Ishikawa (cell line): ENCODE results near the gene PCDH9.

Experiments used
- CEBPB ChIP-seq: IDR thresholded peaks from 2 replicates; pipeline ENCODE4 v1.6.1; 2012
- CREB1 ChIP-seq: IDR thresholded peaks from 2 replicates; pipeline ENCODE4 v1.6.1; 2012; ENCODE audit warnings: low read depth
- EGR1 ChIP-seq: IDR thresholded peaks from 2 replicates; pipeline ENCODE4 v1.6.1; 2012
- EP300 ChIP-seq: IDR thresholded peaks from 2 replicates; pipeline ENCODE4 v1.6.1; 2012; ENCODE audit warnings: borderline replicate concordance
- FOXM1 ChIP-seq: IDR thresholded peaks from 2 replicates; pipeline ENCODE4 v1.6.1; 2012; ENCODE audit warnings: low read depth, borderline replicate concordance
- NFIC ChIP-seq: IDR thresholded peaks from 2 replicates; pipeline ENCODE4 v1.6.1; 2012
- RAD21 ChIP-seq: IDR thresholded peaks from 2 replicates; pipeline ENCODE4 v1.6.1; 2012; ENCODE audit warnings: low read depth
- TAF1 ChIP-seq: IDR thresholded peaks from 2 replicates; pipeline ENCODE4 v1.6.1; 2012; ENCODE audit warnings: low read depth, mild to moderate bottlenecking
- TCF12 ChIP-seq: IDR thresholded peaks from 2 replicates; pipeline ENCODE4 v1.6.1; 2012; ENCODE audit warnings: low read depth
- TEAD4 ChIP-seq: IDR thresholded peaks from 2 replicates; pipeline ENCODE4 v1.6.1; 2012
- YY1 ChIP-seq: IDR thresholded peaks from 2 replicates; pipeline ENCODE4 v1.6.1; 2012; ENCODE audit warnings: low read depth
- ZBTB7A ChIP-seq: IDR thresholded peaks from 2 replicates; pipeline ENCODE4 v1.6.1; 2012; ENCODE audit warnings: low read depth
- TF ChIP-seq, protein P1 (sequence below): IDR thresholded peaks from 2 replicates; pipeline ENCODE4 v1.6.1; 2012
- TF ChIP-seq, protein P2 (sequence below): IDR thresholded peaks from 2 replicates; pipeline ENCODE4 v1.6.1; 2012; ENCODE audit warnings: low read depth, mild to moderate bottlenecking
- TF ChIP-seq, protein P3 (sequence below): IDR thresholded peaks from 2 replicates; pipeline ENCODE4 v1.6.1; 2012

PCDH9 gene

DNA sequence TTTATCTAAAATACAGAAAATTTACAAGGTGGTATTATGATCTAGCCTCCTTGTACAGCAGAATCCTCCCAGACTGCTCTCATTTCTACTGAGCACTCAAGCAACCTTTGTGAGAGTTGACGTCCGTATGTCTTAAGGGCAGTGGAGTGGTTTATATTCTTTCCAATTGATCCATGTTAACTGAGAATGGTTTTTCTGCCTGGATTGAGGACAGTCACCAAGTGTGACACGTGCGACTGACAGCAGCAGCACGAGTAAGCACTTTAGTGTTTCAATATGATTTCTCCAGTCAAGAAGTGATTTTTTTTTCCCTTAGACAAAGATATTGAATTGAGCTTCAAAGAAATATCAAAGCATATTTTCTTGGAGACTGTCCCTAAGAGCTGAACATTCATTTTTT is 901.7 kb downstream of the PCDH9 start:
- no peak for TF ChIP-seq NFIC
- TF ChIP-seq, protein P1, sequence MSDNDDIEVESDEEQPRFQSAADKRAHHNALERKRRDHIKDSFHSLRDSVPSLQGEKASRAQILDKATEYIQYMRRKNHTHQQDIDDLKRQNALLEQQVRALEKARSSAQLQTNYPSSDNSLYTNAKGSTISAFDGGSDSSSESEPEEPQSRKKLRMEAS = no peak
- TF ChIP-seq CREB1 = no peak
- no peak for TF ChIP-seq YY1
- TF ChIP-seq, protein P2, sequence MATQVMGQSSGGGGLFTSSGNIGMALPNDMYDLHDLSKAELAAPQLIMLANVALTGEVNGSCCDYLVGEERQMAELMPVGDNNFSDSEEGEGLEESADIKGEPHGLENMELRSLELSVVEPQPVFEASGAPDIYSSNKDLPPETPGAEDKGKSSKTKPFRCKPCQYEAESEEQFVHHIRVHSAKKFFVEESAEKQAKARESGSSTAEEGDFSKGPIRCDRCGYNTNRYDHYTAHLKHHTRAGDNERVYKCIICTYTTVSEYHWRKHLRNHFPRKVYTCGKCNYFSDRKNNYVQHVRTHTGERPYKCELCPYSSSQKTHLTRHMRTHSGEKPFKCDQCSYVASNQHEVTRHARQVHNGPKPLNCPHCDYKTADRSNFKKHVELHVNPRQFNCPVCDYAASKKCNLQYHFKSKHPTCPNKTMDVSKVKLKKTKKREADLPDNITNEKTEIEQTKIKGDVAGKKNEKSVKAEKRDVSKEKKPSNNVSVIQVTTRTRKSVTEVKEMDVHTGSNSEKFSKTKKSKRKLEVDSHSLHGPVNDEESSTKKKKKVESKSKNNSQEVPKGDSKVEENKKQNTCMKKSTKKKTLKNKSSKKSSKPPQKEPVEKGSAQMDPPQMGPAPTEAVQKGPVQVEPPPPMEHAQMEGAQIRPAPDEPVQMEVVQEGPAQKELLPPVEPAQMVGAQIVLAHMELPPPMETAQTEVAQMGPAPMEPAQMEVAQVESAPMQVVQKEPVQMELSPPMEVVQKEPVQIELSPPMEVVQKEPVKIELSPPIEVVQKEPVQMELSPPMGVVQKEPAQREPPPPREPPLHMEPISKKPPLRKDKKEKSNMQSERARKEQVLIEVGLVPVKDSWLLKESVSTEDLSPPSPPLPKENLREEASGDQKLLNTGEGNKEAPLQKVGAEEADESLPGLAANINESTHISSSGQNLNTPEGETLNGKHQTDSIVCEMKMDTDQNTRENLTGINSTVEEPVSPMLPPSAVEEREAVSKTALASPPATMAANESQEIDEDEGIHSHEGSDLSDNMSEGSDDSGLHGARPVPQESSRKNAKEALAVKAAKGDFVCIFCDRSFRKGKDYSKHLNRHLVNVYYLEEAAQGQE = no peak
- TF ChIP-seq FOXM1 = no peak
- no peak for TF ChIP-seq TCF12
- TF ChIP-seq TAF1 = no peak
- no peak for TF ChIP-seq EP300
- TF ChIP-seq ZBTB7A = no peak
- no peak for TF ChIP-seq RAD21
- no peak for TF ChIP-seq EGR1
- no peak for TF ChIP-seq CEBPB
- no peak for TF ChIP-seq TEAD4
- TF ChIP-seq, protein P3, sequence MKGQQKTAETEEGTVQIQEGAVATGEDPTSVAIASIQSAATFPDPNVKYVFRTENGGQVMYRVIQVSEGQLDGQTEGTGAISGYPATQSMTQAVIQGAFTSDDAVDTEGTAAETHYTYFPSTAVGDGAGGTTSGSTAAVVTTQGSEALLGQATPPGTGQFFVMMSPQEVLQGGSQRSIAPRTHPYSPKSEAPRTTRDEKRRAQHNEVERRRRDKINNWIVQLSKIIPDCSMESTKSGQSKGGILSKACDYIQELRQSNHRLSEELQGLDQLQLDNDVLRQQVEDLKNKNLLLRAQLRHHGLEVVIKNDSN = no peak

DNA sequence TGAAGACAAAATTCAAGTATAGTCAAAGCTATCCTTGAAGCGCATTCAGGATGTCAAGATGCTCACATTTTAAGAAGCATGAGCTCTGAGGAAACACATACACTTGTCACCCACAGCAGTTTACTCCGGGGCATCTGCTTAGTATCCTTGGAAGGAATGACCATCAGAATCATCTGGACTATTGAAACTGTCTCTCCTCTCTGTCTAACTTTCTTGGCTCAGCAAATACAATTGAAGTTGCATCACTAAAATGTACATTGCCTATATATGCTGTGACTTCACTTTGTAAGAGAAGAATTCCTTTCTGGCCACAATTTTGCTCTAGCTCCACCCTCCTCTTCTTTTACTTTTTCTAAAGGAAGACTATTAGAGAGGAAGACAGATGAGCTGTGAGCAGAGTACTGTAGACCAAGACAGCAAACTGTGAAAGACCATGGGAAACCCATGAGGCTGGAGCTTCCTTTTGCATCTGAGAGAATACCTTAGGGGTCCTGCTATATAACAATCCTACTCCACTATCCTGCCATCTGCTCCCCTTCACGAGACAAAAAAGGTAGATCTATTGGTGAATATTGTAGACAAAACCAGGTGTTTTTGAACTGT is 906.3 kb downstream of the PCDH9 start:
- no peak for TF ChIP-seq RAD21
- TF ChIP-seq, protein P1 = no peak
- TF ChIP-seq EP300 = no peak
- TF ChIP-seq TEAD4 = no peak
- TF ChIP-seq, protein P2 = no peak
- TF ChIP-seq EGR1 = no peak
- no peak for TF ChIP-seq NFIC
- no peak for TF ChIP-seq TCF12
- no peak for TF ChIP-seq ZBTB7A
- no peak for TF ChIP-seq TAF1
- no peak for TF ChIP-seq CEBPB

DNA sequence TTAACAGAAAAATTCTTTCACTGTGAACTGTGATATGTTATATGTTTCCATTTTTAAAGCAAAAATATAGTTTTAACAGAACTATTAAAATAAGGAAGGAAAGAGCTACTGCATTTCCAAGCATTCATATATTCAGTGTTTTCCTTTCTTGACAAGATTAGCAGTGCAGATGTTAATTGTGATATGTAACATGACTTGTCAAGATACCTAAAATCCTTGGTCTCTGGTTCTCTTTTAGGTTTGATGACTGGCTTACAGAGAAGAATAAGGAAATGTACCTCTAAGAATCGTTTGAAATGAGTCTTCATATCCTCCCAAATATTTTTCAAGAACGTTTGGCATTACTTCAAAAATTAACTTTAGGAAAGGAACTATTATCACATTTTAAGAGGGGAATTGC is 907.2 kb downstream of the PCDH9 start:
- TF ChIP-seq, protein P3 = no peak
- TF ChIP-seq, protein P1 = no peak
- TF ChIP-seq NFIC = no peak
- no peak for TF ChIP-seq CREB1
- TF ChIP-seq, protein P2 = no peak
- TF ChIP-seq TAF1 = no peak
- TF ChIP-seq EGR1 = no peak
- TF ChIP-seq YY1 = no peak
- no peak for TF ChIP-seq TEAD4
- no peak for TF ChIP-seq FOXM1

DNA sequence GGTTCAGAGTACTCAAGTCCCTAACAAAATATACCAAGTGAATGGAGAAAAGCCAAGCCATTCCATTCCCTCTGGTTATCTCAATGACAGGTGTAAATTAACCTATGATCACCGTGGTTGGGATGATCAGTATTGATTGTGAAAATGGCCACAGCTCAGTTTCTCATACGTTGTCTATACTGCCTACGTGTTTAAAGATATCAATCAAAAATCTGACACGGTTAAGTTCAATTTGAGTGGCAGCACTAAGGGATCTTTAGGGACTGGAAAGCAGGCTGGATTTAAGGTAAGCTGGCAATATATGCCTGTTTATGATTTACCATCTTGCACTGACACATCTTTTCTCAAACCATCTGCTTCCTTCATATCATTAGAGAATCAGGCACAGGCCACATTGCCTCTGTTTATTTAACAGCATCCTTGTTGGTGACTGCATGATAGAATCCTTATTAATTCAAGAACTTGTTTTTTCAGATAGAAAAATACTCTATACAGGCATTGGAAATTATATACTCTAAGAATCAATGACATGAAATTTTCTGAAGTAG is 907.9 kb downstream of the PCDH9 start:
- TF ChIP-seq CREB1 (no peak), YY1 (no peak), TCF12 (no peak), FOXM1 (no peak), ZBTB7A (no peak), EGR1 (no peak)
- TF ChIP-seq, protein P2 = no peak
